ENCODE results near the gene TCF12. TPM values are rescaled to one million over a fixed set of nuclear protein-coding genes. Genes with fewer than 3 reads are reported as not detected.
A peak's percentile ranks its signal among the peaks of the same experiment; 100 is the strongest.

The TCF12 gene
- total RNA-seq, 1 donor from 2014 or later = 123 TPM

GRCh38 chr15:57319919-57320560 lies 401.6 kb downstream of the TCF12 start:
- Mint-ChIP-seq H3K27me3 (ENCODE audit: unreplicated experiment) (peaks cover 18% of the 10 kb centered on the region), H3K9me3 (ENCODE audit: unreplicated experiment) (no peaks in the 10 kb centered on the region), H3K36me3 (ENCODE audit: low read depth, unreplicated experiment) (peaks cover 10% of the 10 kb centered on the region), H3K4me1 (ENCODE audit: unreplicated experiment) (peaks cover 41% of the 10 kb centered on the region), H3K27ac (ENCODE audit: unreplicated experiment) (no peak overlapping the region), H3K4me3 (ENCODE audit: unreplicated experiment) (no peak overlapping the region)
- DNase-seq (ENCODE audit: low spot score) = no peak
- no peak for TF ChIP-seq CTCF (IDR thresholded peaks at IDR 0.05; ENCODE audit: unreplicated experiment)

GRCh38 chr15:57320631-57321220 lies 402.3 kb downstream of the TCF12 start:
- H3K27ac Mint-ChIP-seq (ENCODE audit: unreplicated experiment) = peak overlapping the region; percentile 85
- TF ChIP-seq CTCF (IDR thresholded peaks at IDR 0.05; ENCODE audit: unreplicated experiment) = no peak
- no peak for DNase-seq (ENCODE audit: low spot score)
- peak overlapping the region; percentile 47 for H3K4me3 Mint-ChIP-seq (ENCODE audit: unreplicated experiment)
- H3K4me1 Mint-ChIP-seq (ENCODE audit: unreplicated experiment) = peaks cover 46% of the 10 kb centered on the region
- no peaks in the 10 kb centered on the region for H3K9me3 Mint-ChIP-seq (ENCODE audit: unreplicated experiment)
- peaks cover 10% of the 10 kb centered on the region for H3K36me3 Mint-ChIP-seq (ENCODE audit: low read depth, unreplicated experiment)
- H3K27me3 Mint-ChIP-seq (ENCODE audit: unreplicated experiment) = peaks cover 20% of the 10 kb centered on the region

GRCh38 chr15:57321485-57321884 lies 403.0 kb downstream of the TCF12 start:
- no peak for DNase-seq (ENCODE audit: low spot score)
- Mint-ChIP-seq H3K4me1 (ENCODE audit: unreplicated experiment) (peaks cover 49% of the 10 kb centered on the region), H3K4me3 (ENCODE audit: unreplicated experiment) (no peak overlapping the region), H3K36me3 (ENCODE audit: low read depth, unreplicated experiment) (peaks cover 10% of the 10 kb centered on the region), H3K27ac (ENCODE audit: unreplicated experiment) (no peak overlapping the region), H3K9me3 (ENCODE audit: unreplicated experiment) (no peaks in the 10 kb centered on the region), H3K27me3 (ENCODE audit: unreplicated experiment) (peaks cover 21% of the 10 kb centered on the region)
- TF ChIP-seq CTCF (IDR thresholded peaks at IDR 0.05; ENCODE audit: unreplicated experiment) = no peak

- peaks cover 49% of the 10 kb centered on the region for H3K4me1 Mint-ChIP-seq (ENCODE audit: unreplicated experiment)
- DNase-seq (ENCODE audit: low spot score) = peak; percentile 59
- H3K27me3 Mint-ChIP-seq (ENCODE audit: unreplicated experiment) = peaks cover 21% of the 10 kb centered on the region
- H3K27ac Mint-ChIP-seq (ENCODE audit: unreplicated experiment) = peak overlapping the region; percentile 80
- H3K36me3 Mint-ChIP-seq (ENCODE audit: low read depth, unreplicated experiment) = peaks cover 10% of the 10 kb centered on the region
- peak overlapping the region; percentile 43 for H3K4me3 Mint-ChIP-seq (ENCODE audit: unreplicated experiment)
- TF ChIP-seq CTCF (IDR thresholded peaks at IDR 0.05; ENCODE audit: unreplicated experiment) = no peak
- no peaks in the 10 kb centered on the region for H3K9me3 Mint-ChIP-seq (ENCODE audit: unreplicated experiment)
Measured at GRCh38 chr15:57321973-57322601, 403.6 kb downstream of the TCF12 start.
